GM12873 (cell line): ENCODE measurements around the gene MEIS2.

ENCODE experiments used
- CTCF ChIP-seq: IDR thresholded peaks from 2 replicates; pipeline ENCODE4 v1.5.1; 2012; ENCODE audit warnings: low read depth, mild to moderate bottlenecking, moderate library complexity, low read length, control low read depth; ENCODE audit not compliant: insufficient read depth; ENCODE audit errors: missing control alignments

The MEIS2 gene

DNA sequence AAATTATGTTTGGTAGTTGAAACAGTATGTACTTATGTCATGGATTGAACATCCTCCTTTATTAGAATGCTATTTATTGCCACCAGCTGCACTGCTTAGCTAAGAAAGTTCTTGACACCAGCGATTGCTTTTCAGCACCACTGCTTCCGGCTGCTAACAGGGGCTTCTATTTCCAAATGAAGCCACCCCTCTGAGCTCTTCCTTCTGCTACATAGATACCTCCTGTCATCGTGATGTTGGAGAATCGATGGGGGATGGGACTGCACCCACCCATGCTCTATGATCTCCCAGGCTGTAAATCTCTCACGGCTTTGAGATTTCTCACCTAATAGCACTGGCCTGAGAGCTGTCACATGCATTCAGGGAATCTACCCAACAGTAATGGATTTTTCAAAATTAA is 259.2 kb downstream of the MEIS2 start:
- TF ChIP-seq CTCF: no peak
